Measurements from ENCODE around the gene PCGF1.
A peak's percentile ranks its signal among the peaks of the same experiment; 100 is the strongest.

GRCh38 chr2:74457549-74458131 lies 49.9 kb downstream of the PCGF1 start:
- TF ChIP-seq ARID2 (CRISPR knock-in tag; IDR thresholded peaks at IDR 0.05; ENCODE audit: borderline replicate concordance) (peak; percentile 92), ZBTB1 (CRISPR knock-in tag; IDR thresholded peaks at IDR 0.05; ENCODE audit: borderline replicate concordance) (peak; percentile 30; the same call in 1 of the 2 replicates), RARA (CRISPR knock-in tag; IDR thresholded peaks at IDR 0.05) (no peak), ZNF501 (CRISPR knock-in tag; IDR thresholded peaks at IDR 0.05) (peak; percentile 92), ATF1 (CRISPR knock-in tag; IDR thresholded peaks at IDR 0.05) (no peak), POLR2A (IDR thresholded peaks at IDR 0.05; ENCODE audit: insufficient read depth in 1 of 2, low read depth in 2 of 2, low read length in 2 of 2) (no peak; a peak in 1 of 4 replicates)
